GM21737 (cell line): ENCODE results near the gene FNDC3B.
A peak's percentile ranks its signal among the peaks of the same experiment; 100 is the strongest.

ENCODE experiments used
- ATAC-seq: cut with Tn5 transposase; IDR thresholded peaks from one replicate; pipeline ENCODE4 v1.9.1; 2021; ENCODE audit warnings: mild to moderate bottlenecking, moderate library complexity; ENCODE audit not compliant: unreplicated experiment

Gene FNDC3B

DNA sequence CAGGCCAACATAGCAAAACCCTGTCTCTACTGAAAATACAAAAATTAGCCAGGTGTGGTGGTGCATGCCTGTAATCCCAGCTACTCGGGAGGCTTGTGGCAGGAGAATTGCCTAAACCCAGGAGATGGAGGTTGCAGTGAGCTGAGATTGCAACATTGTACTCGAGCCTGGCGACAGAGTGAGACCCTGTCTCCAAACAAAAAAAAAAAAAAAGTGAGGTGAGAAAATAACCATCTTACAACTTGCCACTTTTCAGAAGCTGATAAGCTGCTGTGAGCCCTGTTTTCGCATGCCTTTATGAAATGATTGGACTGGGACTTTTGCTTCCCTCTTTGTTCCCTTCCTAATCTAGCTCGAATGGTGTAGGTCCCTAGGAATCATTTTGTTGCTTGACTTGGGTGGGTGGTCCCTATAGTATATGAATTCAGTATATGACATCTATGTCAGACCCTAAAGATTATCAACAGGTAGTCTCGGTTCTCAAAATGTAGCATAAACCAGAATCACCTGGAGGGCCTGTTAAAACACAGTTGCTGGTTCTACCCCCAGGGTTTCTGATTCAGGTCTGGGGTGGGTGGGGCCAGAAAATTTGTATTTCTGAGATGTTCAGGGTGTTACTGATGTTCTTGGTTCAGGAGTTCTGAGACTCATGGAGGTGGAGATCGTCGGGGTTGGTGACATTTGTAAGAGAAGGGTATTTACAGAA lies 107.9 kb downstream of the FNDC3B start:
- no peak for ATAC-seq

DNA sequence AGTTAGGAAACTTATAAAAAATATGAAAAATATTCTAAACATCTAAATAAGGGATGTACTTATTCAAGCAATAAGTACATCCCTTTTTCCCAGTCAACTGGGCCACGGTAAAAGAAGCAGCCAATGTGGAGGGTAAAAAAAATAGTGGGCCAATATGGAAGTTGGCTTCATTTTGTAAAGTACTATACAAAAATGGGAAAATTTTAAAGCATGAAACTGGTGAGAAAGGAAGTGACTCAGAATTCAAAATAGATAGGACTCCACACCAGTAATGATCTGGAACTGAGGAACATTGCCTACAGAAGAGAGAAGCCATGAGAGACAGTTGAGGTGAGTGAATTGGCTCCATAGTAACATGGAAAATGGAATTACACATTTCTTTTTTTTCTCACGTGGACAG lies 108.9 kb downstream of the FNDC3B start:
- no peak for ATAC-seq

DNA sequence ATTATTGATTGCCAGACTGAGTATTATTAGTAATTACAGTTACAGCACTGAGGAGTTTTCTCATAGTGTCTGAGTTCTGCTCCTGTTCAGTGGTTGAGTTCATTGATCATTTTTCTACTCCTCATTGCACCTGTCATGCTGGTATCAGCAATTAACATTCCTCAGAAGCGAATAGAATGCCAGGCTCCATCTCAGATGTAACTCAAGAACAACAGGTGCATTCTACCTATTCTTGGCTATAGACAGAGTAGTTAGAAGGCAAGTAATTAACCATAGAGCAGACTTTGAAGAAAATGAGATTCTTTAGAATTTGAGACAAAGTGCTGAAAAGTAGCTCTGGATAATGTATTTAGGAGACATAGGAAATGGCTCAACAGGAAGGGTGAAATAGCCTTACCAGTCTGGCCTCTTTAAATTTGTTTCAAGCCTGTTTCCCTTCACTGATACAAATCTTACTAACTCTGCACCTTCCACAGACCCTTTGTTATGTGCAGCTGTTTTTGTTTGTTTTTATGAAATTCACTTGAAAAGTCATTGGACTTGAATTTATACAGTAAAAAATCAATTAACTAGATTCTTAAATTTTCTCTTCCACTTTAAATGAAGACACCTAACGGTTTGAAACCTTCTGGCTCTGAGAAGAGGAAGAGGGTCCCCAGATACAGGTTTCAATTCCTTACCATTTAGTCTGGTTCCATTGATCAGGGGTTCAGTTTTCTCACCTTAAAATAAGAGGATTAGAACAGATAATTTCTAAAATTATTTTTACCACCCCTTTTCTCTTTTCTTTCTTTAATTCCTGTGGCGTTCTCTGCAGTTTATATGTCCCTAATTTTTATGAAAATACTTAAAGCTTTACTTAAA lies 109.6 kb downstream of the FNDC3B start:
- no peak for ATAC-seq

DNA sequence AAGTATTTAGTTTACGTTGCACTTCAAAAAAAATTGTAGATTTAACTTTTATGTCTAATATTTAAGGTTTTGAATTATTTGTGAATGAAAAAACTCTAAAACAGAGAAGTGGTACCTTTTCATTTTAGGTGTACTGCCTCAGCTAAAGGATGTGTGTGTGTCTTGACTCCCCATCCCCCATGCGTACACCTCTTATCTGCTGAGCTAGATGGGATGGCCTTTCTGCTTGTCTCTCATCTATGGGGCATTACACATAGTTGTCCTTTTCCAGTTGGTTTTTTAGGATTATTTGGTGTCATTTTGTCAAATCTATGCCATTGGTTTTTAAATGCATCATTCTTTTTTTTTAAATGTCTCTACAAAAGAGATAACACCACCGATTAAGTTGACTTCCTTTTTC lies 110.9 kb downstream of the FNDC3B start:
- no peak for ATAC-seq

DNA sequence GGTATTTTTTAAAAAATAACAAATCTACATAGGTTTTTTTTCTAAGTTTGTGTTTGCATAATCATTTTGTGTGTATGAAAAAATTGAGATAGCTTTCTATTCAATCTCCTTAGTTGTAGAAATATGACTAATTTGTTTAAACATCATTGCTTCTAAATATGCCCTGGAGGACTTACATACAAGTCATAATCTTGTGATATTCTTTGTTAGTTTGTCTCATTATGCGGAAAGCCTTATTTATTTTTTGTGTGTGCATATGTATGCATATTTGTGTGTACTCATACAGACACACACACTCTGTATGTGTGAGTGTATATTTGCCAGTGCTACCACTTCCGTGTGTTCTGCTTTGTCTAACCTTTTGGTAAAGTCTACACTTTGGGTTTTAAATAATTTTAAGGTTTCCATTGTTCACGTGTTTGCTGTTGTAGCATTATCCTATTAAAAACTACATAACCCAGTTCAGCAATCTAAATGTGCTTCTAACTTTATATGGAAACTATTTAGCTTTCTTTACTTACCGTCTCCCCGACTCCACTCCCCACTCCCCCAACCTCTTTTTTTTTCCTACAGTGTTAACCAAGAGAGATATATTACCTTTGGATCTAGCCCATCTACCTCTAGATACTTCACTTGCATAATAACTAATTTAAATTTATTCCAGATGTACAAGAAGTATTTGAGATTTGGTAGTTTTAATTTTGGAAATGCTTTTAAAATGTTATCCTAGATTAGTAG lies 111.7 kb downstream of the FNDC3B start:
- no peak for ATAC-seq

DNA sequence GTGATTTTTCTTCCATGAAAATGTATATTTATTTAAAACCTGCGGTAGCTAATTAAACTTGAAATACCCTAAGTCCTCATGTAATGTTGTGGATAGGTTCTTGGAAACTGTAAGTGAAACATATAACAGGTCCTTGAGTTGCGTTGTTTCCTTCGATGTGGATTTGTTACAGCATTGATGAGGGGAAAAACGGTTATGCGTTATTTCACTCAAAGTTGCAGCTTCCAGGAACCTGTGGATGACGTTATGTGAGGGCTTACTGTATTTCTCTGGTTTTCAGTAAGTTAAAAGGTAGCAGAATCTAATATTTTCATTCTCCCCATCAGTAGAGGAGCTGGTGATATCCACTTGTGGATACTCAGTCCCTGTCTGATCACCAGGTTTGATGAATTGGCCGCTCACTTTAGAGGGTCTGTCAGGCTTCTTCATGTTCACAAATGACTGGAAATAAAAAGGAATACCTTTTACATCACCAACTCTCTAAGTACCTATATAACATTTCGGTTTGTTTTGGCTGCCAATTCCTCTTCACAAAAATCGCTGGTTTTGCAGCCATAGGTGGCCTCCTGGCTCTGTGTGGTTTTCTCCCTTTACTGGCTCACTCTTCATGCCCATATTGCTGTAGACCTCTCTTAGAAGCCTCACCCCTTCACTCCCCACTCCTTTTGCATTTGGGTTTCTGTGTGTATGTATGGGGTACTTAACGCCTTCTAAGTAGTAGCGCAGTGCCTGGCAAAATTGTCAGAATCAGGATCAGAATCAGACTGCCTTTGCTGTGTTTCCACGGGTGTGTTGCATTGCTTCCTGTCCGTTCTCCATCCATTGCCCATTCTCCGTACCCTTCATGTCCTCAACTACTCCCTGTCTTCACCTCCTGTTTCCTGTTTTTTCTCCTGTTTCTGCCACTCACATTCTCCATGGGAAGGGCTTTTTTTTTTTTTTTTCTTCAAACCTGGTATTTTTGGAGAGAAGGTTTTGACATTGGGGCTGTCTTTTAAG lies 112.6 kb downstream of the FNDC3B start:
- ATAC-seq, result no peak

DNA sequence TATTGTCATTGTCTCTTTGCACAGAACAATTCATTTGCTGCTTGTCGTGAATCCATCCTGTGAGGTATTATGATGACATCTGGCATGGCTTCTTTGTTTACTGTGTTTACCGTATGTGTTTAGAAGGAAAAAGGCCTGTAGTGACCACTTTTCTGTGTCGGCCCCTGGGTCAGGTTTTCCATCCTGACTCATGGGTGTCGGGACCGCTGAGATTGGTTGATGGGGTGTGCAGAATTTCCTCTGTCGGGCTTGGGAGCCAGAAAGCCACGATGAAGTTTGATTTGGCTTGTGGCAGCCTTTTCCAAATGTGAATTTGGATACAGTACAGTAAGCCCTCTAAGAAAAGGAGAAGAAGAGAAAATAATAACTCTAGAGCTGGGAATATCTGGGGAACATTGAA lies 113.5 kb downstream of the FNDC3B start:
- ATAC-seq, result no peak

DNA sequence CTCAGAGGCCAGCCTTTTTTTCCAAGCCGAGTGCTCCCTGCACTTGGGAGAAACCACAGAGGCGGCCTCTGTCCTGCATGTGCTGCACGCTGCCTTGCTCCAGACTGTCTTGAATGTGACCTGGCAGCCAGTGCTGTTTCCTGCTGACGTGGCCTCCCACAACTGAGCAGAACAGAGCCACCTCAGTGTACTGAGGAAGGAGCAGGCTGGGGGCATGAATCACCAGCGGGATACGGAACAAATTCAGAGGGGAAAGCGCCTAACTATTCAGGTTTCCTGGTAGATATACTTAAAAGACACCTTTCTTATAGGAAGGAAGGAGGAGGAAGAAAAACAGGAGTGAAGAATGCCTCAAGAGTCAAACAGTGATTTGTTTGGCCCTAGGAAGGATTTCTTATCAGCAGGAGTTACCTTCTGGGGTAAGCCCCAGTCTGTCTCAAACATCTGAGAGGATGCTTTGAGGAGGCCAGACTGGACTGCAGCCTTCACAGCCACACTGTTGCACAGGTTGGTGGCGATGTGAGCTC lies 114.0 kb downstream of the FNDC3B start:
- ATAC-seq, result peak; percentile 66

DNA sequence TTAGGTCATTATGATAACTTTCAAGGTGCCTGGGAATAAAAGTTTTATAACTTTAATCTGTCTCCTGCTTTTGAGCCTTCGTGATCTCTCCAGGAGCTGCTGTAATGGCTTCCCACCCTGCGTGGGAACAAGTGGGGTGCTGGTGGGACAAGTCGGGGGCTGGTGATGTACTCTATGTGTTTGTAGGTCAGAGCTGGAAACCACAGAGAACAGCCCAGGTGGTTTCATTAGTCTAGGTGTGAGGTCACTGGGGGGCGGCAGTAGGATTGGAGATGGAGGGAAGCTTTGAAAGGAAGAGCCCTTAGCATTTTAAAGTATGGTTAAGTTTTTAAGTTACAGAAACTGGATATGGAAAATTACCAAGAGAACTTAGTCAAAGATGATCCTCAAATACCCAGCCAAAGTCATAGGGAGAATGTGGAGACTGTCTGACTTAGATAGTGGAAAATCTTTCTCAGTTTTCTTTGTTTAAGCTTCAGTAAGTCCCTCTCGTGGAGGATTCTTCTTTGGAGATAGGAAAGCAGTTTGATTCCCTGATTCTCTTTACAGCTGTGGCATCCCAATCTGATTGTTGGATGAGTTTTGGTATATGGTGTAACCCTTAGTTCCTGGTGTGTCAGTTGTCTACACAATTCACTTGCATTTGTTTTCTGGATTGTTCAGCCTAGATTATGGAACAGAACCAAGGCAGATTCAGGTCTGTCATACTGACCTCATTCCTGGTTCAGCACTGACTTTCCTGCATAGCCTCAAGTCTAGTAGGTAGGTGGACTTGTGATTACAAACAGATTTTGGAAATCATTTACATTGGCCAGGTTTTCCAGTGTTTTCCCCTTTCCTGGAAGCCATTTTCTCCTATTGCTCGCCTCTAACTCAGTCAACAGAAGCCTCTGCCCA lies 115.6 kb downstream of the FNDC3B start:
- ATAC-seq, result peak; percentile 48

DNA sequence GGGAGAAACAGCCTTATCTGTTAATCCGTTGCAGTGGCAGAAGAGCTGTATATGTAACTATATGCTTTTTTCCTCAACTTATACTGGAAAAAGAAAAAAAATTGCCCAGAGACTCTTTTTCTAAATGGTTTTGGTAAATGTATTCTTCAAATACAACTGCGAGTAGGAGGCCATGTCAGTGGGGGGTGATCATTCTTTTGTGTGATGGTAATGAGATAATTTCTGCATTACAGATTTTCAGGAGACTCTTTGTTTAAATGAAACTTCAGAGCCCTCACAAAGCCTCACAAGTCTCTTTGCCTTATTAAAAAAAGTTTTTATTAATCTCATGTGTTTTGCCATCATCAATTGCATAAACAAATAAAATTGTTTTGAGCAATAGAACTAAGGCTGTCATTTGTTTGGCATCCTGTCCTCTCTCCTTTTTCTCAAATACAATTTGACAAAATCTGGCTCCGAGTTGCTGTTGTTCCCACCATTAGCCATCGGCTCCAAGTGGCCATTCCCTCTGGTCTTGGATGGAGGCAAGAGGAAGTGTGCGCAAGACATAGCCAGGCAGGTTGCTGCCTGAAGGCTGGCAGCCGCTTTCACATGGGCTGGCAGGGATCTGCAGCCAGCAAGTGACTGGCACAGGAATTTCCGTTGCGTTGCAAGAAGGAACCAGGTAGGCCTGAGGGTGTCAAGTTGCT lies 116.7 kb downstream of the FNDC3B start:
- ATAC-seq, result no peak

DNA sequence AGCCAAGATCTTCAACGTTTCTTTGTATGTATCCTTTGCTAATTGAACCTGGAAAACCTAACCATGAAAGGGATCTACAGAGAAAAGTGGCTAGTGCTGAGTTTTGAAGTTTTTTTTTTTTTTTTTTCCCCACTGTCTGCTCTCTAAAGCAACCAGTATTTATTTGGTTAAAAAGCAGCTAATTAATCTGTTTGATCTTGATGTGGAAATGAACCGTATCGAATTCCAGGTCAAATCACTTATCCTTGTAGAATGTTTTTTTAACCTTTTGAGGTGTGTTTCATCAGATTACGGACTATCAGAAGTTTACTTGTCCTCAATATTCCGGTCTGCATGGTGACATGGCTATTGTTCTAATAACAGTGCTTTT lies 117.2 kb downstream of the FNDC3B start:
- no peak for ATAC-seq

DNA sequence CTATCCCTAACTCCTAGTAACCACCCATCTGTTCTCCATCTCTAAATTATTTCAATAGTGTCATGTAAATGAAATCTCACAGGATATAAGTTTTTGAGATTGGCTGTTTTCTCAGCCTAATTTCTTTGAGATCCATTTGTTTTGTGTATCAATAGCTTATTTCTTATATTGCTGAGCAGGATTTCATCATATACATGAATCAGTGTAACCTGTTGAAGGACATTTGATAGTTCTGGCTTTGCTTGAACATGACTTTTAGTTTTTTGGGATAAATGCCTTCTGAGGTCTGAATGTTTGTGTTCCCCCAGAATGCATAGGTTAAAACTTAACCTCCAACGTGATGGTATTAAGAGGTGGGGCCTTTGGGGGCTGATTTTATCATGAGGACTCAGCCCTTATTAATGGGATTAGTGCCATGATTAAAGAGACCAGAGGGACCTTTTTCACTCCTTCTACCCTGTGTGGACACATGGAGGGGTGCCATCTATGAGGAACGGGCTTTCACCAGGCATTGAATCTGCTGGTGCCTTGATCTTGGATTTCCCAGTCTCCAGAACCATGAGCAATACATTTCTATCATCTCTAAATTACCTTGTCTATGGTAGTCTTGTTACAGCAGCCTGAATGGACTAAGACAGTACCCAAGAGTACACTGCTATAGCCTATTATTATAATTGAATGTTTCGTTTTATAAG lies 118.3 kb downstream of the FNDC3B start:
- no peak for ATAC-seq

DNA sequence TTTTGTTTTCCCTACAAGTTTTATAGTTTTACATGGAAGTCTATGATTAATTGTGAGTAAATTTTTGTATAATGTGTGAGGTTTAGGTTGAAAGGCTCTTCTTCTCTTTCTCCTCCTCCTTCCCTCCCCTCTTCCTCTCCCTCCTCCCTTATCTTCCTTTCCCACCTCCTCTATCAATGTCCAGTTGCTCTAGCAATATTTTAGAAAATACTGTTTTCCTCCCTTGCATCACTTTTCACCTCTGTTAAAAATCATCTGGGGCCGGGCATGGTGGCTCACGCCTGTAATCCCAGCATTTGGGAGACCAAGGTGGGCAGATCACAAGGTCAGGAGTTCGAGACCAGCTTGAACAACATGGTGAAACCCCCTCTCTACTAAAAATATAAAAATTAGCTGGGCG lies 119.4 kb downstream of the FNDC3B start:
- ATAC-seq, result no peak

DNA sequence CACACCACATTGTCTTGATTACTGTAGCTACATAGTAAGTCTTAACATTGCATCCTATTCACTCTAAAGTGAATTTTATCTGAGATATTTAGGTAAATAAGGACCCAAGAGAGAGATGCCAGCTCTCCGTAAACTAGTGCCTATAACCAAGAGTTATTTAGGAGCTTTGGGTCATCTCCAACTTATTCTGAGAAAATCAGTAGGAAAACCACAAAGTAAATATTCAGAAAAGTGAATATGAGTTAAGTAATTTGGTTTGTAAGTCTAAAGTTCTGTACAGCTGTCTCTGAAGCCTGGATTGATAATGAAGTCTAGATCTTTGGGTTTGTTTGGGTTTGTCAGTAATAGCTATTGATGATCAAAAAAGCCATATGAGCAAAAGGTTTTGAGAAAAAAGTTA lies 120.0 kb downstream of the FNDC3B start:
- ATAC-seq, result no peak

DNA sequence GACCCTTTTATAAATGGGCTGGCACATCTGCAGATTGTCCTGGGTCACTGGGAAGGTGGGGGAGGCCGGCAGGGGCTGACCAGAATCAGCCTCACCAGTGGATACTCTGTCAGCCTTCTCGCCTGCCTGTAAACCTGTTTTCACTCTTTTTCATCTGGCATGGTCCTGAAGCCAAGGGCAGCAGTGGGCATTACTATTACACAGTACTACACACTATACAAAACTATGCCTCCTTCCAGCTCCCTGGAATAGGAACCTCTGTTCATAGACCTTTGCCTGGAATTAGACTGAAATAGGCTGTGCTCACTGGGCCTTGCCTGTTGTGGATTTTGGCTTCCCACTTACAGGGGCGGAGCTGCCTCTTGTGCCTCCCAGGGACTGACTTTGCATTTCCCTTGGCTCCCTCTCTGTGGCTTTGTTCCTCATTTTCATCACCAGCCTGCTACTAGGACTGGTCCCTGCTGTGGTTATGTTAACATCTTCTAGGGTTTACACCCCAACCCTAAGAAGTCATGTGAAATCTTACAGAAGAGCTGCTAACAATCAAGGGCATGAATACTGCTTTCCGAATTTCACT lies 120.7 kb downstream of the FNDC3B start:
- ATAC-seq, result no peak

DNA sequence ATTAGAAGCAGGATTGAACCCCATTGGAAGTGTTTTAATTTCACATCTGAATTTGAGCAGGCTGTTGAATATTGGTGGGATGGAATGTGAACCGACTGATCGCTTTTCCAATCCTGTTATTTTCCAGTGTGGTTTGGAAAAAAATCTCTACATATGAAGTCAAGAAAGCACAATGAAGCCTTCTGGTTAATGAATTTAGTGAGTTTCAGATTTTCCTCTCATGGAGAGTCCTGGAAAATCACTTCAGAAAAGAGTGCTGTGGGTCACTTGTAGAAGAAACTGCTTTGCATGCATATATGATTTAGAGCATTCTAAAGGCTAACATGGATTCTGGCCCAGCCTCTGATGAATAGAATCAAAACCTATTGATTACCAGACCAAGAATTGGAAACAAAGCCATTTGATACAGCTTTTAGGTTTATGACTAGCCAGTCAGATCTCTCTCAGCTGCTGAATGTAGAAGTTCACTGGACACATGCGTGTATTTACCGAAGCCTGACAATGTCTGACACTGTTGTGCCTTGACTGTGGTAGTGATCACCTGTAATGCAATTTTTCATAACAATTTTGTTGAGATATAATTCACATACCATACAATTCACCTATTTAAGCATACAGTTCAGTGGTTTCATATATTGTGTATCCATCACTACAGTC lies 121.9 kb downstream of the FNDC3B start:
- no peak for ATAC-seq

DNA sequence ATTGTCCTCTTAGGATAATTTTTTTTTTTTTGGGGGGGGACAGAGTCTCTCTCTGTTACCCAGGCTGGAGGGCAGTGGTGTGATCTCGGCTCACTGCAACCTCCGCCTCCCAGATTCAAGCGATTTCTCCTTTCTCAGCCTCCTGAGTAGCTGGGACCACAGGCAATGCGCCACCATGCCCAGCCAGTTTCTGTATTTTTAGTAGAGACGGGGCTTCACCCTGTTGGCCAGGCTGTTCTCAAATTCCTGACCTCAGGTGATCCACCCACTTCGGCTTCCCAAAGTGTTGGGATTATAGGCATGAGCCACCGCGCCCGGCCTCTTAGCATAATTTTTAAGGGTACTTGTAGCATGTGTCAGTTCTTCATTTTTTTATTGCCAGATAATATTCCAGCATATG lies 122.6 kb downstream of the FNDC3B start:
- no peak for ATAC-seq
